Upper lobe of left lung (tissue), 4 donors: ENCODE measurements around the gene FAM193B.
A peak's percentile ranks its signal among the peaks of the same experiment; 100 is the strongest.

ENCODE experiments used
- CTCF ChIP-seq, 6 experiments: fragments of 450-650 bp in 4 of 6; fragments of 200-600 bp in 2 of 6; sonication (generic) in 2 of 6; IDR thresholded peaks; one replicate each; pipeline ENCODE4 v1.5.1; 2016 to 2019; ENCODE audit warnings: antibody characterized with exemption in 6 of 6
- EP300 ChIP-seq, 4 donors: sonication (generic); formaldehyde crosslinking; IDR thresholded peaks; one replicate each; pipeline ENCODE4 v1.5.1; 2017; ENCODE audit warnings: antibody characterized with exemption in 4 of 4, control low read depth in 2 of 4
- POLR2AphosphoS5 ChIP-seq, 2 donors: sonication (generic); formaldehyde crosslinking; IDR thresholded peaks; one replicate each; pipeline ENCODE4 v1.5.1; 2017; ENCODE audit warnings: antibody characterized with exemption in 2 of 2

GRCh38 chr5:177494346-177495195, 59.8 kb downstream of the FAM193B start:
- TF ChIP-seq CTCF (IDR thresholded peaks at IDR 0.05) (peak in 1 of 6 experiments; percentile 8), POLR2AphosphoS5 (IDR thresholded peaks at IDR 0.05) (peak in 1 of 2 donors; percentile 21), EP300 (IDR thresholded peaks at IDR 0.05) (no peak)
